ENCODE data around the gene MEGF11. TPM values are rescaled to one million over a fixed set of nuclear protein-coding genes. Genes with fewer than 3 reads are reported as not detected.

Gene MEGF11
- total RNA-seq, 1 experiment from 2014 or later, result 1.2 TPM

- no peak overlapping the region for H3K4me3 Mint-ChIP-seq
- Histone ChIP-seq H3K79me1 (ENCODE audit: insufficient read depth, low read depth, low read length, poor library complexity, severe bottlenecking) (no peaks in the 10 kb centered on the region), H3K23me2 (ENCODE audit: insufficient read length, low read depth, low read length, poor library complexity, severe bottlenecking) (no peaks in the 10 kb centered on the region), H3K9me3 (ENCODE audit: control insufficient read depth, low read depth, low read length) (no peaks in the 10 kb centered on the region), H2BK20ac (ENCODE audit: low read depth, low read length, poor library complexity, severe bottlenecking) (no peak overlapping the region), H3K9ac (ENCODE audit: extremely low read depth, insufficient read length, low read length) (no peak overlapping the region), H3K27me3 (ENCODE audit: insufficient read depth, low read length) (no peaks in the 10 kb centered on the region), H2BK12ac (ENCODE audit: insufficient read length, low read depth, low read length) (no peak overlapping the region), H3K18ac (ENCODE audit: insufficient read length, low read depth, low read length) (no peak overlapping the region), H2BK5ac (ENCODE audit: insufficient read length, low read length) (no peak overlapping the region), H3K4me2 (ENCODE audit: insufficient read depth, insufficient read length, low read length) (no peak overlapping the region), H3K4ac (ENCODE audit: low read depth, low read length) (no peak overlapping the region), H4K91ac (ENCODE audit: insufficient read length, low read depth, low read length) (no peak overlapping the region), H3K14ac (ENCODE audit: insufficient read depth, low read length) (peak overlapping the region; percentile 3; the same call in 1 of the 2 replicates), H2BK120ac (ENCODE audit: low read depth, low read length, poor library complexity, severe bottlenecking) (no peak overlapping the region), H4K20me1 (ENCODE audit: control insufficient read depth, insufficient read depth, insufficient read length) (no peaks in the 10 kb centered on the region), H3K23ac (ENCODE audit: insufficient read length, low read depth, low read length) (no peak overlapping the region), H2AFZ (ENCODE audit: low read length) (no peak overlapping the region), H3T11ph (ENCODE audit: low read length) (no peak overlapping the region), H4K5ac (ENCODE audit: insufficient read length, low read depth, low read length) (no peak overlapping the region), H3K4me1 (ENCODE audit: insufficient read depth, low read length) (no peaks in the 10 kb centered on the region), H2BK15ac (ENCODE audit: low read depth, low read length) (no peak overlapping the region), H3K27ac (ENCODE audit: insufficient read length, low read depth, low read length) (no peak overlapping the region), H4K8ac (replicated peaks; ENCODE audit: insufficient read length, low read depth, low read length) (no peak overlapping the region), H2AK5ac (ENCODE audit: insufficient read length, low read length) (no peak overlapping the region), H3K56ac (ENCODE audit: insufficient read length, low read depth, low read length) (no peak overlapping the region), H3K79me2 (ENCODE audit: insufficient read depth, low read length) (no peaks in the 10 kb centered on the region)
- H3K27ac Mint-ChIP-seq, result no peak overlapping the region
- no CpG with 5 or more reads among the region's 6 CpGs for WGBS (ENCODE audit: extremely low coverage, insufficient read length, low lambda C conversion rate)
- no peaks in the 10 kb centered on the region for H3K36me3 Mint-ChIP-seq (ENCODE audit: insufficient read depth in 1 of 3, low read depth in 3 of 3)
- DNase-seq, result no peak
- no peak for TF ChIP-seq CTCF (conservative IDR thresholded peaks at IDR 0.05)
- peaks cover 1% of the 10 kb centered on the region; the same call in 1 of the 2 replicates for H3K27me3 Mint-ChIP-seq (ENCODE audit: low read depth)
- peaks cover 16 to 31% of the 10 kb centered on the region in 2 experiments for H3K4me1 Mint-ChIP-seq
- no peaks in the 10 kb centered on the region for H3K9me3 Mint-ChIP-seq
These were observed 323.4 kb downstream of the MEGF11 start for GRCh38 chr15:65930134-65930533.
